MCF 10A (cell line): ENCODE data around the gene PRR13. TPM values are rescaled to one million over a fixed set of nuclear protein-coding genes. Genes with fewer than 3 reads are reported as not detected.

Experiments used
- BruUV-seq: library from RNA; stranded (reverse); fragments of 400-500 nt; replicated peaks from 2 replicates; lab custom pipeline; 2021; lab: Mats Ljungman, UMichigan
- CTCF ChIA-PET: fragments of 300-600 bp; sonication (Branson Sonifier 250); formaldehyde crosslinking; extraction: SDS; loops from one replicate; lab custom pipeline; 2021; ENCODE audit warnings: antibody characterized with exemption, inconsistent platforms; lab: Yijun Ruan, JAX
- POLR2A ChIA-PET: fragments of 300-600, 350-650 bp; sonication (Branson Sonifier 250); formaldehyde crosslinking; extraction: SDS; loops from one replicate; lab custom pipeline; 2020; ENCODE audit warnings: antibody characterized with exemption, inconsistent platforms; lab: Yijun Ruan, JAX
- DNase-seq: peaks from one replicate; pipeline ENCODE4 v3.0.0-alpha.2; 2018; ENCODE audit not compliant: unreplicated experiment
- H3K27ac Mint-ChIP-seq: one replicate; pipeline ENCODE4 v1.8.0; 2022; ENCODE audit warnings: mild to moderate bottlenecking, low read depth, mixed read lengths; ENCODE audit not compliant: unreplicated experiment
- H3K27me3 Mint-ChIP-seq: one replicate; pipeline ENCODE4 v1.8.0; 2022; ENCODE audit warnings: mixed read lengths; ENCODE audit not compliant: insufficient read depth, unreplicated experiment
- H3K36me3 Mint-ChIP-seq: one replicate; pipeline ENCODE4 v1.8.0; 2022; ENCODE audit warnings: mild to moderate bottlenecking, moderate library complexity, mixed read lengths; ENCODE audit not compliant: insufficient read depth, unreplicated experiment
- H3K4me1 Mint-ChIP-seq: one replicate; pipeline ENCODE4 v1.8.0; 2022; ENCODE audit warnings: mixed read lengths; ENCODE audit not compliant: insufficient read depth, unreplicated experiment
- H3K4me3 Mint-ChIP-seq: one replicate; pipeline ENCODE4 v1.8.0; 2022; ENCODE audit warnings: mild to moderate bottlenecking, moderate library complexity, mixed read lengths; ENCODE audit not compliant: unreplicated experiment
- H3K9me3 Mint-ChIP-seq: one replicate; pipeline ENCODE4 v1.8.0; 2022; ENCODE audit warnings: mixed read lengths; ENCODE audit not compliant: unreplicated experiment
- intact Hi-C: fragments of 100-400 bp; cut with micrococcal nuclease; formaldehyde crosslinking; loops from 2 replicates; pipeline ENCODE4 v1.14.1; 2022
- total RNA-seq: library from RNA; stranded (reverse); gene quantifications from 2 replicates; pipeline ENCODE4 v1.2.3, GENCODE V29; 2022
- TF ChIP-seq, protein P1 (sequence below): fragments of 200-600 bp; IDR thresholded peaks from one replicate; pipeline ENCODE4 v1.8.0; 2022; ENCODE audit warnings: antibody characterized with exemption, mild to moderate bottlenecking; ENCODE audit not compliant: unreplicated experiment

PRR13 gene
- total RNA-seq, 1 experiment from 2014 or later = 147 TPM

DNA sequence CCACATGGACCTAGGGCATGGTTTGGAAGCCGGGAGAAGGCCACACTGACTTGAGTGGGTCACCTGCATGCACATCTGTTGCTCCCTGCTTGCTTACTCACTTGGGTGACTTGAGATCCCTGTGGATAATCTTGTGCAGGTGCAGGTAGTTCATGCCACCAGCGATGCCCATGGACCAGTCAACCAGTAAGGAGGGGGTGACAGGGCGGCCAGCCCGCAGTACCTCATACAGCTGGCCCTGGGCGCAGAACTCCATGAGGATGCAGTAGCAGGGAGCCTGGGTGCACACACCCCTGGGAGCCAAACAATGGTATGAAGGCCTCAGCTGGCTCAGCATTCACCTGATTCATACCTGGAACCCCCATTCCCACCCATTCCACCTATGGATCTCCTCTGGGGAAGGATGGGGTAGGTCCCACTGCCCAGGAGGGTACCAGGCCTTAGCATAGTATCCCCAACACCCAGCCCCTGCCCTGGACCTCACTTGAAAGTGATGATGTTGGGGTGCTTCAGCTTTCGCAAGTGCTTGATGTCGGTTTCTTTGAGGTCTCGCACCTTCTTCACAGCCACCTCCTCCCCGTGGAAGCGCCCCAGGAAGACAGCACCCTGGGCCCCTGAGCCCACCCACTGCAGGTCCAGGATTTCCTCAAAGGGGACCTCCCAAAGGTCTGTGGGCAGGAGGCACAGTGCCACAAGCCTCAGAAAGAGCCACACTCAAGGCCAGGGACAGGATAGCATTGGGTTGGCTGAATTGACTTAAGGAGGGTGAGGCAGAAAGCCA lies 44.6 kb downstream of the PRR13 start:
- Mint-ChIP-seq H3K36me3 (peaks cover 60% of the 10 kb centered on the region), H3K9me3 (no peaks in the 10 kb centered on the region), H3K27me3 (no peaks in the 10 kb centered on the region), H3K4me1 (peaks cover 4% of the 10 kb centered on the region), H3K4me3 (no peak overlapping the region), H3K27ac (no peak overlapping the region)
- DNase-seq = no peak
- TF ChIP-seq, protein P1, sequence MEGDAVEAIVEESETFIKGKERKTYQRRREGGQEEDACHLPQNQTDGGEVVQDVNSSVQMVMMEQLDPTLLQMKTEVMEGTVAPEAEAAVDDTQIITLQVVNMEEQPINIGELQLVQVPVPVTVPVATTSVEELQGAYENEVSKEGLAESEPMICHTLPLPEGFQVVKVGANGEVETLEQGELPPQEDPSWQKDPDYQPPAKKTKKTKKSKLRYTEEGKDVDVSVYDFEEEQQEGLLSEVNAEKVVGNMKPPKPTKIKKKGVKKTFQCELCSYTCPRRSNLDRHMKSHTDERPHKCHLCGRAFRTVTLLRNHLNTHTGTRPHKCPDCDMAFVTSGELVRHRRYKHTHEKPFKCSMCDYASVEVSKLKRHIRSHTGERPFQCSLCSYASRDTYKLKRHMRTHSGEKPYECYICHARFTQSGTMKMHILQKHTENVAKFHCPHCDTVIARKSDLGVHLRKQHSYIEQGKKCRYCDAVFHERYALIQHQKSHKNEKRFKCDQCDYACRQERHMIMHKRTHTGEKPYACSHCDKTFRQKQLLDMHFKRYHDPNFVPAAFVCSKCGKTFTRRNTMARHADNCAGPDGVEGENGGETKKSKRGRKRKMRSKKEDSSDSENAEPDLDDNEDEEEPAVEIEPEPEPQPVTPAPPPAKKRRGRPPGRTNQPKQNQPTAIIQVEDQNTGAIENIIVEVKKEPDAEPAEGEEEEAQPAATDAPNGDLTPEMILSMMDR = no peak
- POLR2A ChIA-PET = interaction anchor here (0.7 to 7.1 kb wide), 7 partner anchors 8 to 23 kb away, joined by 3 to 53 read pairs (median 3); partner anchors contain the start of genes MAP3K12 and TARBP2
- intact Hi-C loops = no loop called here
- CTCF ChIA-PET = interaction anchor here (0.6 kb wide), 1 partner anchor 161 kb away, joined by 3 read pairs; no protein-coding TSS in a partner anchor
- no TSS peak for BruUV-seq

GRCh38 chr12:53486736-53487487 lies 45.4 kb downstream of the PRR13 start:
- Mint-ChIP-seq H3K9me3 (no peaks in the 10 kb centered on the region), H3K27me3 (no peaks in the 10 kb centered on the region), H3K27ac (no peak overlapping the region), H3K36me3 (peaks cover 53% of the 10 kb centered on the region), H3K4me1 (peaks cover 4% of the 10 kb centered on the region), H3K4me3 (no peak overlapping the region)
- TF ChIP-seq, protein P1 = no peak
- BruUV-seq = no TSS peak
- ChIA-PET POLR2A (interaction anchor here (0.9 to 7.1 kb wide), 5 partner anchors 7 to 22 kb away, joined by 3 to 53 read pairs (median 3); partner anchors contain the start of genes MAP3K12 and TARBP2), CTCF (no interaction called here)
- no peak for DNase-seq
- intact Hi-C loops = no loop called here

DNA sequence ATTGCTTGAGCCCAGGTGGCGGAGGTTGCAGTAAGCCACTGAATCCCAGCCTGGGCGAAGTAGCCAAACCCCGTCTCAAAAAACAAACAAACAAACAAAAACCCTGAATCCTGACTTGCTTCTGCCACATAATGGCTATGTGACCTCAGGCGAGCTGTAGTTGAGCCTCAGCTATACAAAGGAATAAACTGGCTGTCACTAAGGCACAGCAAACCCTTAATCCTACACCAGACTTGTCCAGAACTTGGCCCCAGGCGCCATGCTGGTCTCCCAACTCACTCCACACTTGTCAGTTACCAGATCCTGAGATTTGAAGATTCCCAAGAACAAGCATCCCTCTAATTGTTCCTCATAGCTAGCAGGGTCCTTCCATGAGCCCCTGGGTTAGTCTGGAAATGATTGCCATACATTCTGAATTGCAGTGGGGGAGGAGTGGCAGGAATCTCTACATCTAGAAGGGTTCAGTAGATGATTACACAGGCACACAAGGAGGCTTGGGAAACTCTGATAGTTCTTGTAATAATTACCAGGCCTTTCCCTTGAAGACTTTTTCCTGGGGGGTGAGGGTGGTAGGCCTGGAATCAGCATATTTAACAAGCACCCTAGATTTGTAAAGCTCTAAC lies 47.8 kb downstream of the PRR13 start:
- Mint-ChIP-seq H3K9me3 (no peaks in the 10 kb centered on the region), H3K4me1 (peaks cover 18% of the 10 kb centered on the region), H3K4me3 (no peak overlapping the region), H3K27me3 (no peaks in the 10 kb centered on the region), H3K36me3 (peaks cover 31% of the 10 kb centered on the region), H3K27ac (no peak overlapping the region)
- no TSS peak for BruUV-seq
- DNase-seq = no peak
- intact Hi-C loops = no loop called here
- ChIA-PET POLR2A (interaction anchor here (1.0 to 6.5 kb wide), 4 partner anchors 11 to 845 kb away, joined by 3 to 40 read pairs (median 3); partner anchors contain the start of genes MAP3K12 and TARBP2), CTCF (interaction anchor here (0.6 to 3.1 kb wide), 3 partner anchors 12 to 475 kb away, joined by 3 to 10 read pairs (median 3); no protein-coding TSS in a partner anchor)
- TF ChIP-seq, protein P1 = no peak
